Neural progenitor cell (in vitro differentiated cells): ENCODE data around the gene TPD52L2. TPM values are rescaled to one million over a fixed set of nuclear protein-coding genes. Genes with fewer than 3 reads are reported as not detected.

Experiments
- DNase-seq: peaks from one replicate; pipeline ENCODE4 v3.0.0-alpha.2; 2016; ENCODE audit warnings: low spot score
- H2AFZ ChIP-seq: fragments of 200-600 bp; sonication (generic); replicated peaks from 2 replicates; pipeline ENCODE4 v1.6.1; 2016; ENCODE audit warnings: antibody characterized with exemption
- H3F3A ChIP-seq: fragments of 200-600 bp; sonication (generic); 2 replicates; pipeline ENCODE4 v1.6.1; 2016; ENCODE audit warnings: antibody characterized with exemption, low read depth
- H3K27ac ChIP-seq: fragments of 200-600 bp; sonication (generic); 2 replicates; pipeline ENCODE4 v1.5.1; 2016; ENCODE audit warnings: mild to moderate bottlenecking
- H3K27me3 ChIP-seq: fragments of 200-600 bp; sonication (generic); 2 replicates; pipeline ENCODE4 v1.6.1; 2016; ENCODE audit warnings: mild to moderate bottlenecking, moderate library complexity
- H3K36me3 ChIP-seq: fragments of 200-600 bp; sonication (generic); 2 replicates; pipeline ENCODE4 v1.5.1; 2016
- H3K4me1 ChIP-seq: fragments of 200-600 bp; sonication (generic); 2 replicates; pipeline ENCODE4 v1.6.1; 2016; ENCODE audit warnings: mixed run types
- H3K4me2 ChIP-seq: fragments of 200-600 bp; sonication (generic); 2 replicates; pipeline ENCODE4 v1.6.1; 2016
- H3K4me3 ChIP-seq: fragments of 200-600 bp; sonication (generic); 2 replicates; pipeline ENCODE4 v1.5.1; 2016
- H3K79me2 ChIP-seq: fragments of 200-600 bp; sonication (generic); 2 replicates; pipeline ENCODE4 v1.6.1; 2016; ENCODE audit warnings: low read depth
- H3K9ac ChIP-seq: fragments of 200-600 bp; sonication (generic); 2 replicates; pipeline ENCODE4 v1.6.1; 2016
- H3K9me3 ChIP-seq: fragments of 200-600 bp; sonication (generic); 2 replicates; pipeline ENCODE4 v1.5.1; 2016; ENCODE audit warnings: low read depth
- H4K20me1 ChIP-seq: fragments of 200-600 bp; sonication (generic); 2 replicates; pipeline ENCODE4 v1.6.1; 2016; ENCODE audit warnings: low read depth
- H3K27ac Mint-ChIP-seq: 3 replicates; pipeline ENCODE4 v1.8.0; 2021; ENCODE audit warnings: mixed read lengths
- H3K27me3 Mint-ChIP-seq: 2 replicates; pipeline ENCODE4 v1.8.0; 2022; ENCODE audit warnings: low read depth, mild to moderate bottlenecking, inconsistent platforms, moderate library complexity, mixed read lengths; ENCODE audit not compliant: insufficient read depth
- H3K36me3 Mint-ChIP-seq: 3 replicates; pipeline ENCODE4 v1.8.0; 2021; ENCODE audit warnings: mixed read lengths
- H3K4me1 Mint-ChIP-seq: 3 replicates; pipeline ENCODE4 v1.8.0; 2021; ENCODE audit warnings: mixed read lengths
- H3K4me3 Mint-ChIP-seq: 3 replicates; pipeline ENCODE4 v1.8.0; 2021; ENCODE audit warnings: mild to moderate bottlenecking, moderate library complexity, mixed read lengths
- H3K9me3 Mint-ChIP-seq: 3 replicates; pipeline ENCODE4 v1.8.0; 2020; ENCODE audit warnings: mixed read lengths
- EZH2 ChIP-seq: fragments of 200-600 bp; sonication (generic); IDR thresholded peaks from 2 replicates; pipeline ENCODE4 v1.6.1; 2017; ENCODE audit warnings: antibody characterized with exemption, mild to moderate bottlenecking, moderate library complexity
- EZH2phosphoT487 ChIP-seq: fragments of 200-600 bp; sonication (generic); IDR thresholded peaks from 2 replicates; pipeline ENCODE4 v1.6.1; 2017; ENCODE audit warnings: antibody characterized with exemption
- total RNA-seq: library from RNA; depleted of rRNA; stranded (reverse); fragments of >200 nt; gene quantifications from 2 replicates; pipeline ENCODE4 v1.2.3, GENCODE V29; 2015; ENCODE audit warnings: low replicate concordance
- TF ChIP-seq, protein P1 (sequence below): fragments of 200-600 bp; sonication (generic); IDR thresholded peaks from 2 replicates; pipeline ENCODE4 v1.5.1; 2017; ENCODE audit warnings: antibody characterized with exemption, mild to moderate bottlenecking

Gene TPD52L2
- total RNA-seq, 1 donor from 2014 or later: 66.6 TPM

- Histone ChIP-seq H4K20me1 (peaks cover 40% of the 10 kb centered on the region), H3K79me2 (peaks cover 11% of the 10 kb centered on the region), H2AFZ (no peak overlapping the region), H3K9ac (no peak overlapping the region), H3K36me3 (no peaks in the 10 kb centered on the region), H3F3A (peaks cover 43% of the 10 kb centered on the region), H3K4me2 (peak overlapping the region; percentile 82), H3K4me3 (peak overlapping the region; percentile 93), H3K27me3 (peaks cover 51% of the 10 kb centered on the region), H3K27ac (no peak overlapping the region), H3K9me3 (no peaks in the 10 kb centered on the region), H3K4me1 (peaks cover 28% of the 10 kb centered on the region)
- H3K36me3 Mint-ChIP-seq: peaks cover 2% of the 10 kb centered on the region
- DNase-seq: peak; percentile 74
- H3K9me3 Mint-ChIP-seq: no peaks in the 10 kb centered on the region
- H3K27me3 Mint-ChIP-seq: peaks cover 22% of the 10 kb centered on the region
- H3K4me1 Mint-ChIP-seq: peaks cover 43% of the 10 kb centered on the region
- H3K27ac Mint-ChIP-seq: no peak overlapping the region
- H3K4me3 Mint-ChIP-seq: peak overlapping the region; percentile 91
- TF ChIP-seq, protein P1, sequence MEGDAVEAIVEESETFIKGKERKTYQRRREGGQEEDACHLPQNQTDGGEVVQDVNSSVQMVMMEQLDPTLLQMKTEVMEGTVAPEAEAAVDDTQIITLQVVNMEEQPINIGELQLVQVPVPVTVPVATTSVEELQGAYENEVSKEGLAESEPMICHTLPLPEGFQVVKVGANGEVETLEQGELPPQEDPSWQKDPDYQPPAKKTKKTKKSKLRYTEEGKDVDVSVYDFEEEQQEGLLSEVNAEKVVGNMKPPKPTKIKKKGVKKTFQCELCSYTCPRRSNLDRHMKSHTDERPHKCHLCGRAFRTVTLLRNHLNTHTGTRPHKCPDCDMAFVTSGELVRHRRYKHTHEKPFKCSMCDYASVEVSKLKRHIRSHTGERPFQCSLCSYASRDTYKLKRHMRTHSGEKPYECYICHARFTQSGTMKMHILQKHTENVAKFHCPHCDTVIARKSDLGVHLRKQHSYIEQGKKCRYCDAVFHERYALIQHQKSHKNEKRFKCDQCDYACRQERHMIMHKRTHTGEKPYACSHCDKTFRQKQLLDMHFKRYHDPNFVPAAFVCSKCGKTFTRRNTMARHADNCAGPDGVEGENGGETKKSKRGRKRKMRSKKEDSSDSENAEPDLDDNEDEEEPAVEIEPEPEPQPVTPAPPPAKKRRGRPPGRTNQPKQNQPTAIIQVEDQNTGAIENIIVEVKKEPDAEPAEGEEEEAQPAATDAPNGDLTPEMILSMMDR: no peak
- TF ChIP-seq EZH2 (peak; percentile 58), EZH2phosphoT487 (no peak)
Measured at GRCh38 chr20:63829945-63830835, 34.9 kb upstream of the TPD52L2 start.

DNA sequence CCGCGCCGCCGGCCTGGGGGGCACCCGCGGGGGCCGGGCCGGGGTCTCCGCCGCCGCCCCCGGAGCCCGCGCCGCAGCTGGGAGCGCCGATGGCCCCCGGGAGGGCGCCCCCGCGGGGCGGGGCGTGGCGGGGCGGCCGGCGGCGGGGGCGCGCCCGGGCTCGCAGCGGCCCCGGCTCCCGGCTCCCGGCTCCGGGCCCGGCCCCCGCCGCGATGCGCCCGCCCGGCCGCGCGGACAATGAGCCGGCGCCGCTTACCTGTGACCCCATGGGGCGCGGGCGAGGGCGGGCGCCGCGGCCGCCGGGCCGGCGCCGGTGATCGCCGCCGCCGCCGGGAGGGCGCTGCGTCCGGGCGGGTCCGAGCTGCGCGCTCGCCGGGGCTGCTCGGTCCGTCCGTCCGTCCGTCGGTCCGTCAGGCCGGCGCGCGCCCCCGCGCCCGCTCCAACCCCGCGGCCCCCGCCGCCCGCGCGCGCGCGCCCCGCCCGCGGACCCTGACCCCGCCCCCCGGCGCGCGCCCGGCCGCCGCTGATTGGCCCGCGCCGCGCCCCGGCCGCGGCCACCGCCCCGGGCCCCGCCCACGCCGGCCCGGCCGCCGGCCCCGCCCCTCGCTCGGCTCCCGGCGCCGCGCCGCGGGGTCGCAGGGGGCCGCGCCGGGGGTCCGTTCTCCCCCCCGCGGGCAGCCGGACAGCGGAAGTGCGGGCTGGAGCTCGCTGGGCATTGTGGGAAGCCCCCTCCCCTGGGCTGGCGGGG lies 34.1 kb upstream of the TPD52L2 start, which contains the start of gene ZBTB46:
Gene ZBTB46, minus strand, starts transcription at position 424 of the 748 bp plus-strand sequence. CDS start 40,507 bp downstream, outside the sequence.
- Mint-ChIP-seq H3K9me3 (no peaks in the 10 kb centered on the region), H3K27me3 (peaks cover 22% of the 10 kb centered on the region), H3K4me3 (peak within 1 kb of the TSS; percentile 91), H3K27ac (no peak within 1 kb of the TSS), H3K36me3 (peaks cover 2% of the 10 kb centered on the region), H3K4me1 (peaks cover 36% of the 10 kb centered on the region)
- peaks cover 51% of the 10 kb centered on the region for H3K27me3 ChIP-seq
- H2AFZ ChIP-seq: peak within 1 kb of the TSS; percentile 65
- H3K9ac ChIP-seq: no peak within 1 kb of the TSS
- peaks cover 43% of the 10 kb centered on the region for H3F3A ChIP-seq
- H3K4me2 ChIP-seq: peak within 1 kb of the TSS; percentile 89
- DNase-seq: peak; percentile 87
- no peaks in the 10 kb centered on the region for H3K9me3 ChIP-seq
- no peaks in the 10 kb centered on the region for H3K36me3 ChIP-seq
- no peak within 1 kb of the TSS for H3K27ac ChIP-seq
- H3K4me1 ChIP-seq: peaks cover 32% of the 10 kb centered on the region
- peaks cover 11% of the 10 kb centered on the region for H3K79me2 ChIP-seq
- TF ChIP-seq, protein P1: no peak
- TF ChIP-seq EZH2 (no peak), EZH2phosphoT487 (no peak)
- H4K20me1 ChIP-seq: peaks cover 33% of the 10 kb centered on the region
- peak within 1 kb of the TSS; percentile 93 for H3K4me3 ChIP-seq

DNA sequence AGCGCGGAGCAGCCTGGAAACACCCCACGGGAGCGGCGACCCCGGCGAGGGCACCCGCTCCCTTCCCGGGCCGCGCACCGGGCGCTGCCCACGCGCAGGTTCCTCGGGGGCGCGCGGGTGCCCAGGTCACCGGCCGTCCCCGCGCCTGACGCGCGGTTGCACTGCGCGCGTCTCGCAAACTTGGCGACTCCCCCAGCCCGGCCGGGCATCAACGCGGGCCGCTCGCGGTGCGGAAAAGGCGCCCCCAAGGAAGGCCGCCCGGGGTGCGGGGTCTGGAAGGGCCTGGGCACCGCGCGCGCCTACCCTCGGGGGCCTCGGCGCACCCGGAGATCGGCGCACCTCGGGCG lies 33.5 kb upstream of the TPD52L2 start:
- peaks cover 32% of the 10 kb centered on the region for H3K4me1 ChIP-seq
- Mint-ChIP-seq H3K4me3 (no peak overlapping the region), H3K36me3 (peaks cover 2% of the 10 kb centered on the region), H3K27me3 (peaks cover 22% of the 10 kb centered on the region), H3K9me3 (no peaks in the 10 kb centered on the region), H3K27ac (no peak overlapping the region), H3K4me1 (peaks cover 35% of the 10 kb centered on the region)
- H2AFZ ChIP-seq: peak overlapping the region; percentile 65
- H3K4me2 ChIP-seq: peak overlapping the region; percentile 89
- H3K27ac ChIP-seq: no peak overlapping the region
- TF ChIP-seq, protein P1: no peak
- no peak for TF ChIP-seq EZH2phosphoT487
- TF ChIP-seq EZH2: no peak
- no peaks in the 10 kb centered on the region for H3K9me3 ChIP-seq
- H3K4me3 ChIP-seq: peak overlapping the region; percentile 62
- H3K9ac ChIP-seq: no peak overlapping the region
- peaks cover 43% of the 10 kb centered on the region for H3F3A ChIP-seq
- H3K79me2 ChIP-seq: peaks cover 11% of the 10 kb centered on the region
- H4K20me1 ChIP-seq: peaks cover 30% of the 10 kb centered on the region
- DNase-seq: no peak
- no peaks in the 10 kb centered on the region for H3K36me3 ChIP-seq
- H3K27me3 ChIP-seq: peaks cover 51% of the 10 kb centered on the region
